Sigmoid colon (tissue), 4 donors: Measurements from ENCODE around the gene PCGF3.

Experiments used
- CTCF ChIP-seq, 4 experiments: fragments of 450-650 bp in 3 of 4; fragments of 200-600 bp in 1 of 4; IDR thresholded peaks; one replicate each; pipeline ENCODE4 v1.5.1; 2016 to 2019; ENCODE audit warnings: antibody characterized with exemption in 4 of 4, mild to moderate bottlenecking in 3 of 4, moderate library complexity in 2 of 4
- POLR2A ChIP-seq, 2 donors: fragments of 450-650 bp; IDR thresholded peaks; one replicate each; pipeline ENCODE4 v1.6.1; 2016; ENCODE audit warnings: antibody characterized with exemption in 2 of 2, mild to moderate bottlenecking in 2 of 2, moderate library complexity in 2 of 2
- POLR2AphosphoS5 ChIP-seq, 4 donors: sonication (generic); formaldehyde crosslinking; IDR thresholded peaks; one replicate each; pipeline ENCODE4 v1.6.1; 2017; ENCODE audit warnings: antibody characterized with exemption in 4 of 4

DNA sequence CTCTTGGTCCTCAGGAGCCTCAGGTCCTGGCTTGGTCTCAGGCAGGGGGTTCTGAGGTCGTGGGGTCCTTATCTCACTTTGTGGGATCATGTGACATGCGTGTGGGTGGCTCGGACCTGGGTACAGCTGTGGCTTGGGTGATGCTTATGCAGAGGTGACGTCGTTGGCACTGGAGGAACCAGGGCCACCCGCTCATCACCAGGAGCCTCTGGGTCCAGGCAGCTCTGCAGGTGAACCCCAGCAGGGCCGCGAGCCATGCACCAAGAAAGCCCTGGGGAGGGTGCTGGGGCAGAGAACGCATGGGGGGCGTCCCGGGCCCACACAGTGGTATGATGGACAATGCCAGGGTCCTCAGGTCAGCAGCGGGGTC, 40.3 kb upstream of the PCGF3 start:
- TF ChIP-seq CTCF (IDR thresholded peaks at IDR 0.05): no peak
- TF ChIP-seq POLR2A (IDR thresholded peaks at IDR 0.05): no peak
- no peak for TF ChIP-seq POLR2AphosphoS5 (IDR thresholded peaks at IDR 0.05)
